ENCODE measurements around the gene CEP83. TPM values are rescaled to one million over a fixed set of nuclear protein-coding genes. Genes with fewer than 3 reads are reported as not detected.

CEP83 gene
- total and polyA plus RNA-seq, 2 experiments from 2014 or later, result 29.8 to 33.7 TPM

- H3K27ac Mint-ChIP-seq, result no peak overlapping the region
- Histone ChIP-seq H4K20me1 (replicated peaks; ENCODE audit: insufficient read depth) (no peaks in the 10 kb centered on the region), H3K4me1 (ENCODE audit: insufficient read depth) (peaks cover 47% of the 10 kb centered on the region), H3K27ac (ENCODE audit: low read depth) (no peak overlapping the region), H3K79me2 (replicated peaks; ENCODE audit: insufficient read depth) (no peaks in the 10 kb centered on the region), H3K9me2 (ENCODE audit: insufficient read depth) (peaks cover 6% of the 10 kb centered on the region; the same call in 1 of the 2 replicates), H3K27me3 (ENCODE audit: insufficient read depth) (no peaks in the 10 kb centered on the region), H3K36me3 (ENCODE audit: insufficient read depth) (no peaks in the 10 kb centered on the region), H3F3A (replicated peaks; ENCODE audit: low read depth) (no peaks in the 10 kb centered on the region), H3K4me2 (no peak overlapping the region), H3K4me3 (no peak overlapping the region), H2AFZ (no peak overlapping the region)
- no peaks in the 10 kb centered on the region for H3K9me3 Mint-ChIP-seq
- peaks cover 44% of the 10 kb centered on the region for H3K4me1 Mint-ChIP-seq
- ATAC-seq, result no peak
- TF ChIP-seq EZH2 (IDR thresholded peaks at IDR 0.05; ENCODE audit: low read depth, unreplicated experiment) (no peak), ZNF114 (CRISPR knock-in tag; IDR thresholded peaks at IDR 0.05) (no peak), CREB1 (CRISPR knock-in tag; IDR thresholded peaks at IDR 0.05; ENCODE audit: low read depth) (no peak), ZNF462 (CRISPR knock-in tag; IDR thresholded peaks at IDR 0.05) (no peak), JUNB (IDR thresholded peaks at IDR 0.05; ENCODE audit: unreplicated experiment) (no peak), ETS1 (IDR thresholded peaks at IDR 0.05) (no peak), STAT1 (IDR thresholded peaks at IDR 0.05; ENCODE audit: unreplicated experiment) (no peak), NANOG (IDR thresholded peaks at IDR 0.05; ENCODE audit: borderline replicate concordance) (no peak), CTCF (conservative IDR thresholded peaks at IDR 0.05; ENCODE audit: low read depth in 2 of 2) (no peak)
- H3K4me3 Mint-ChIP-seq, result no peak overlapping the region
- DNase-seq (ENCODE audit: low spot score), result no peak
- peaks cover 3% of the 10 kb centered on the region; the same call in 2 of the 3 replicates for H3K36me3 Mint-ChIP-seq (ENCODE audit: low read depth)
- H3K27me3 Mint-ChIP-seq (ENCODE audit: insufficient read depth, low read depth, poor library complexity), result peaks cover 6% of the 10 kb centered on the region
Observed at GRCh38 chr12:94269316-94269999, 190.2 kb downstream of the CEP83 start.

Measured in GM23338 (cell line).